Mesenchymal stem cell (in vitro differentiated cells and primary cell): Measurements from ENCODE around the gene HNF1B.

ENCODE experiments used
- DNase-seq: peaks from one replicate; pipeline ENCODE4 v3.0.0-alpha.2; 2013
- H2AFZ ChIP-seq: one replicate; pipeline ENCODE4 v1.6.1; 2013; ENCODE audit warnings: low read depth, mild to moderate bottlenecking, control low read depth, inconsistent platforms, low read length, moderate library complexity
- H2AK5ac ChIP-seq: 2 replicates; pipeline ENCODE4 v1.6.1; 2013; ENCODE audit warnings: low read length, moderate library complexity, mild to moderate bottlenecking, inconsistent platforms; ENCODE audit not compliant: severe bottlenecking
- H2BK120ac ChIP-seq: one replicate; pipeline ENCODE4 v1.6.1; 2013; ENCODE audit warnings: low read depth, mild to moderate bottlenecking, inconsistent platforms, low read length, moderate library complexity
- H2BK12ac ChIP-seq, 2 experiments: one replicate each; pipeline ENCODE4 v1.6.1; 2013; ENCODE audit warnings: inconsistent platforms in 2 of 2, low read length in 2 of 2, mild to moderate bottlenecking in 2 of 2, moderate library complexity in 2 of 2, control low read depth in 1 of 2
- H2BK15ac ChIP-seq: one replicate; pipeline ENCODE4 v1.6.1; 2013; ENCODE audit warnings: mild to moderate bottlenecking, low read depth, inconsistent platforms; ENCODE audit not compliant: poor library complexity, severe bottlenecking
- H2BK5ac ChIP-seq: 2 replicates; pipeline ENCODE4 v1.6.1; 2013; ENCODE audit warnings: low read depth, mild to moderate bottlenecking, low read length, control low read depth, inconsistent platforms; ENCODE audit not compliant: poor library complexity, severe bottlenecking
- H3K14ac ChIP-seq, 2 experiments: one replicate each; pipeline ENCODE4 v1.6.1; 2013; ENCODE audit warnings: inconsistent platforms in 2 of 2, low read length in 2 of 2, control low read depth in 1 of 2, mild to moderate bottlenecking in 1 of 2, moderate library complexity in 1 of 2
- H3K18ac ChIP-seq, 2 experiments: one replicate each; pipeline ENCODE4 v1.6.1; 2013; ENCODE audit warnings: inconsistent platforms in 2 of 2, low read length in 2 of 2, control low read depth in 1 of 2, low read depth in 1 of 2, mild to moderate bottlenecking in 1 of 2
- H3K23ac ChIP-seq, 2 experiments: one replicate each; pipeline ENCODE4 v1.6.1; 2013; ENCODE audit warnings: inconsistent platforms in 2 of 2, low read length in 2 of 2, mild to moderate bottlenecking in 2 of 2, moderate library complexity in 2 of 2, control low read depth in 1 of 2
- H3K27ac ChIP-seq: 2 replicates; pipeline ENCODE4 v1.5.1; 2013; ENCODE audit warnings: mild to moderate bottlenecking, moderate library complexity, low read length, control low read depth, inconsistent platforms; ENCODE audit not compliant: poor library complexity, severe bottlenecking
- H3K27me3 ChIP-seq, 2 experiments: 2 replicates each; pipeline versions ENCODE4 v1.6.1 to v1.7.0; 2013; ENCODE audit warnings: low read length in 2 of 2, mild to moderate bottlenecking in 2 of 2, moderate library complexity in 2 of 2, control low read depth in 1 of 2, inconsistent platforms in 1 of 2; ENCODE audit not compliant: control insufficient read depth in 1 of 2, insufficient read depth in 1 of 2
- H3K36me3 ChIP-seq, 2 experiments: 2 replicates each; pipeline versions ENCODE4 v1.6.1 to v1.7.0; 2013; ENCODE audit warnings: low read length in 2 of 2, control low read depth in 1 of 2, inconsistent platforms in 1 of 2, low read depth in 1 of 2, mild to moderate bottlenecking in 1 of 2; ENCODE audit not compliant: insufficient read depth in 2 of 2, control insufficient read depth in 1 of 2
- H3K4ac ChIP-seq, 2 experiments: one replicate each; pipeline ENCODE4 v1.6.1; 2013; ENCODE audit warnings: inconsistent platforms in 2 of 2, low read length in 2 of 2, mild to moderate bottlenecking in 2 of 2, moderate library complexity in 2 of 2, control low read depth in 1 of 2, low read depth in 1 of 2
- H3K4me1 ChIP-seq: 2 replicates; pipeline ENCODE4 v1.6.1; 2013; ENCODE audit warnings: low read depth, low read length, control low read depth; ENCODE audit not compliant: control insufficient read depth, insufficient read depth
- H3K4me2 ChIP-seq: 2 replicates; pipeline ENCODE4 v1.6.1; 2013; ENCODE audit warnings: low read length, mild to moderate bottlenecking, inconsistent platforms; ENCODE audit not compliant: poor library complexity, severe bottlenecking
- H3K4me3 ChIP-seq, 2 experiments: 2 replicates each; pipeline versions ENCODE4 v1.5.1 to v1.7.0; 2013; ENCODE audit warnings: low read length in 2 of 2, mild to moderate bottlenecking in 2 of 2, control low read depth in 1 of 2, low read depth in 1 of 2; ENCODE audit not compliant: insufficient read depth in 1 of 2
- H3K79me1 ChIP-seq: replicated peaks from 2 replicates; pipeline ENCODE4 v1.6.1; 2013; ENCODE audit warnings: mild to moderate bottlenecking, control low read depth, low read length, inconsistent platforms; ENCODE audit not compliant: poor library complexity, severe bottlenecking
- H3K9ac ChIP-seq: 2 replicates; pipeline ENCODE4 v1.7.0; 2013; ENCODE audit warnings: mild to moderate bottlenecking, low read length, moderate library complexity
- H3K9me3 ChIP-seq: 2 replicates; pipeline ENCODE4 v1.7.0; 2013; ENCODE audit warnings: mild to moderate bottlenecking, low read length; ENCODE audit not compliant: control insufficient read depth
- H4K8ac ChIP-seq: one replicate; pipeline ENCODE4 v1.6.1; 2013; ENCODE audit warnings: inconsistent platforms, mild to moderate bottlenecking, low read length, moderate library complexity
- H4K91ac ChIP-seq: one replicate; pipeline ENCODE4 v1.6.1; 2013; ENCODE audit warnings: mild to moderate bottlenecking, low read length, inconsistent platforms
- WGBS: methylation state at CpG from one replicate; pipeline ENCODE4 v1.1.7; 2013; ENCODE audit warnings: mixed read lengths; 5-methylcytosine and 5-hydroxymethylcytosine counted together

HNF1B gene

DNA sequence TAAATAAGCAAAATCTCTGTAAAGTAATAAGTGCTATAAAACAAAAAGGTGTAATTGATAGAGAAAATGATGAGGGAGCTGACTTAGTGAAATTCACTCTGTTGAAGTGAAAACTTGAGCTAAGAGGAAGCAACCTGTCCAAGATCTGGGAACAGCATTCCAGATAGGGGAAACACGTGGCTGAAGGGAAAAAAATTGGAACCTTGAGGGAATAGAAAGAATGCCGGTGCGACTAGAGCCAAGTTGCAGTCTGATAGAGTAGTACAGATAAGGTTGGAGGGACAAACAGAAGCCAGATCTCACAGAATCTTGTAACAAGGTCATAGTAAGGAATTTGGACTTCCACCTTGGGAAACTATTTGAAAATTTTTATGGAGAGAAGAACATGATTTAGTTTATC lies 101.0 kb downstream of the HNF1B start:
- H3K9ac ChIP-seq = peak overlapping the region; percentile 98
- H3K9me3 ChIP-seq = no peaks in the 10 kb centered on the region
- peaks cover 0 to 31% of the 10 kb centered on the region in 2 experiments for H3K27me3 ChIP-seq
- H2BK15ac ChIP-seq = no peak overlapping the region
- peak overlapping the region; percentile 30 for H3K4me2 ChIP-seq
- no peak overlapping the region for H3K14ac ChIP-seq
- H3K79me1 ChIP-seq = no peaks in the 10 kb centered on the region
- H2BK5ac ChIP-seq = no peak overlapping the region
- no peak overlapping the region for H4K91ac ChIP-seq
- H3K18ac ChIP-seq = no peak overlapping the region
- H3K4me1 ChIP-seq = no peaks in the 10 kb centered on the region
- no peak overlapping the region for H2BK120ac ChIP-seq
- peak overlapping the region in 1 of 2 experiments; percentile 92 for H3K4me3 ChIP-seq
- no peak overlapping the region for H3K4ac ChIP-seq
- no peak overlapping the region for H3K27ac ChIP-seq
- H4K8ac ChIP-seq = peak overlapping the region; percentile 12
- H2AFZ ChIP-seq = no peak overlapping the region
- no peak overlapping the region for H2AK5ac ChIP-seq
- no peak for DNase-seq
- WGBS = 69% methylated on average over 3 of the region's 3 CpGs
- no peak overlapping the region for H2BK12ac ChIP-seq
- peaks cover 3 to 22% of the 10 kb centered on the region in 2 experiments for H3K36me3 ChIP-seq
- H3K23ac ChIP-seq = no peak overlapping the region

DNA sequence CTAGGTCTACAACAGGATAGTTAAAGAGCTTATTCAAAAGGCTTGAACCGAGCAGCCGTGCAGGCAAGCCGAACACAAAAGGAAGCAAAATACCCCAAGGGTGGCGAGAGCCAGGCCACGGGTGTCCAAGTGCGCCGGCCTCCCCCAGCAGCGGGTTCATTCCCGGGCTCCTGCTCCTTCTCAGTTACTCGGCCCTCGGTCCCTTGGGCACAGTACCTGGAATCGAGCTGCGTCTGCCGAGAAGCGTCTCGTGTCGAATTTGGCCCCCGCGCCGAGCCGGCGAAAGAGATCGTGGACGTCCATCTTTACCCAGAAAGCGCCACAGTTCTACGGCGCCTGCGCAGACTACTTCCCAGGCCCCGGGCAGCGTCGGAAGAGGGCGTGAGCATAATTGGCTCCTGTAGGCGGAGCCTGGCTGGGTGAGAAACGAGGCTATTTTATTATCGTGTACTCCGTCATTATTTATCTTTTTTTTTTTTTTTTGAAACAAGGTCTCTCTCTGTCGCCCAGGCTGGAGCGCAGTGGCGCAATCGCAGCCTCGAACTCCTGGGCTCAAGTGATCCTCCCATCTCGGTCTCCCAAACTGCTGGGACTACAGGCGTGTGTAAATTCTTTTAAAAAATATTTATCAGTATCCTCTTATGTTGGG lies 101.6 kb downstream of the HNF1B start, which contains the start of gene DDX52:
Gene DDX52, minus strand, starts transcription at position 329 of the 649 bp plus-strand sequence. Its CDS starts 26 bp downstream, at position 303.
- H3K4me2 ChIP-seq = peak within 1 kb of the TSS; percentile 70
- H3K14ac ChIP-seq = peak within 1 kb of the TSS in 1 of 2 experiments; percentile 87
- H2BK12ac ChIP-seq = peak within 1 kb of the TSS in 1 of 2 experiments; percentile 49
- DNase-seq = peak; percentile 95
- H2AK5ac ChIP-seq = peak within 1 kb of the TSS; percentile 2
- H3K36me3 ChIP-seq = peaks cover 3 to 25% of the 10 kb centered on the region in 2 experiments
- peak within 1 kb of the TSS; percentile 10 for H2BK5ac ChIP-seq
- peaks cover 0 to 31% of the 10 kb centered on the region in 2 experiments for H3K27me3 ChIP-seq
- peak within 1 kb of the TSS; percentile 52 to 91 for H3K18ac ChIP-seq
- H2BK15ac ChIP-seq = peak within 1 kb of the TSS; percentile 73
- H3K4me3 ChIP-seq = peak within 1 kb of the TSS; percentile 76 to 92
- no peaks in the 10 kb centered on the region for H3K79me1 ChIP-seq
- H3K4me1 ChIP-seq = no peaks in the 10 kb centered on the region
- peak within 1 kb of the TSS; percentile 98 for H3K9ac ChIP-seq
- H2AFZ ChIP-seq = peak within 1 kb of the TSS; percentile 93
- H4K8ac ChIP-seq = peak within 1 kb of the TSS; percentile 98
- H3K23ac ChIP-seq = no peak within 1 kb of the TSS
- under 1% methylated on average over 28 of the region's 43 CpGs for WGBS
- no peak within 1 kb of the TSS for H4K91ac ChIP-seq
- H3K27ac ChIP-seq = peak within 1 kb of the TSS; percentile 83
- H2BK120ac ChIP-seq = peak within 1 kb of the TSS; percentile 2
- H3K9me3 ChIP-seq = no peaks in the 10 kb centered on the region
- peak within 1 kb of the TSS; percentile 24 to 84 for H3K4ac ChIP-seq

DNA sequence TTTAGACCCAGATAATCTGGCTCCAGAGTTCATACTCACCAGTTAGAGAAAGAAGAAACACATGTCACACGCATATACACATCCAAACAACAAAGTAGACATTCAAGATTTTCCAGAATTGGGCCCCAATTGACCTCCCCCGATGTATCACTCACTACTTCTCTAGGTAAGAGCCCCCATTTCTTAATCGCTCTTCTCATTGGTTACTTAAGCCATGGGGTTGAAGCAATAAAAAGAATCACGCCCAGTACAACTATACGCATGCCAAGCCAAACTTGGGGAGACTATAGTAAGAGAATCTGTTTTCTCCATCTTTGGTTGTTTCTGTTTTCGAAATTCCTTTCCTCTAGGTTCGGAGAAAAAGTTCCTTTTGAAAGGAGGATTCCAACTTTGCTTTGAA lies 102.2 kb downstream of the HNF1B start:
- no peaks in the 10 kb centered on the region for H3K79me1 ChIP-seq
- H4K91ac ChIP-seq = no peak overlapping the region
- peak overlapping the region; percentile 83 for H3K27ac ChIP-seq
- H3K14ac ChIP-seq = no peak overlapping the region
- no peak overlapping the region for H2AFZ ChIP-seq
- DNase-seq = peak; percentile 62
- peak overlapping the region; percentile 70 for H3K4me2 ChIP-seq
- no peak overlapping the region for H2BK15ac ChIP-seq
- H2AK5ac ChIP-seq = peak overlapping the region; percentile 2
- H3K4me1 ChIP-seq = no peaks in the 10 kb centered on the region
- peaks cover 3 to 31% of the 10 kb centered on the region in 2 experiments for H3K36me3 ChIP-seq
- H3K18ac ChIP-seq = no peak overlapping the region
- H3K23ac ChIP-seq = no peak overlapping the region
- H2BK5ac ChIP-seq = peak overlapping the region; percentile 10
- H3K4ac ChIP-seq = peak overlapping the region in 1 of 2 experiments; percentile 84
- peak overlapping the region; percentile 98 for H4K8ac ChIP-seq
- no peaks in the 10 kb centered on the region for H3K9me3 ChIP-seq
- H3K9ac ChIP-seq = peak overlapping the region; percentile 98
- H2BK120ac ChIP-seq = peak overlapping the region; percentile 2
- no peak overlapping the region for H2BK12ac ChIP-seq
- peak overlapping the region; percentile 76 to 92 for H3K4me3 ChIP-seq
- 6% methylated on average over 6 of the region's 7 CpGs for WGBS
- peaks cover 0 to 29% of the 10 kb centered on the region in 2 experiments for H3K27me3 ChIP-seq

DNA sequence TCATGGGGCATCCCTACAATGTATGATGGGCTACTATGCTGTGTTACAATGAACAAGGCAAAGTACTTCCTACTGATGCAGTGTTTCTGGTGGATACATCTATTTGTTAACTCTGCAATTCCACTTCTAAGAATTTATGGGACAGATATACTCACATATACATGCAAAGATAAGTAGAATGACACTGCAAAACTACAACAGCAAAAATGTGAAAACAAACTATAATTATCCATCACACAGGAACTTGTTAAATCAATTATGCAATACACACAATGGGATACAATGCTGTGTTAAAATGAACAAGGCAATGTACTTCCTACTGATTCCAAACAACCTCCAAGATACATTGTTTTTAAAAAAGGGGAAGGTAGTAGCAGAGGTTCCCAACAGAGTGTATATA lies 104.8 kb downstream of the HNF1B start:
- Histone ChIP-seq H3K36me3 (peaks cover 11 to 51% of the 10 kb centered on the region in 2 experiments), H3K4me3 (no peak overlapping the region), H2AK5ac (no peak overlapping the region), H3K23ac (no peak overlapping the region), H2BK5ac (no peak overlapping the region), H2BK12ac (no peak overlapping the region), H4K8ac (no peak overlapping the region), H3K27me3 (peaks cover 0 to 9% of the 10 kb centered on the region in 2 experiments), H3K4ac (no peak overlapping the region), H3K18ac (no peak overlapping the region), H2BK15ac (no peak overlapping the region), H3K9me3 (no peaks in the 10 kb centered on the region), H3K4me1 (no peaks in the 10 kb centered on the region), H4K91ac (no peak overlapping the region), H3K9ac (no peak overlapping the region), H2AFZ (no peak overlapping the region), H2BK120ac (no peak overlapping the region), H3K79me1 (peaks cover 2% of the 10 kb centered on the region), H3K27ac (no peak overlapping the region), H3K14ac (no peak overlapping the region), H3K4me2 (no peak overlapping the region)
- no peak for DNase-seq
